OCI-LY3 (cell line): ENCODE data around the gene LPCAT1.
A peak's percentile ranks its signal among the peaks of the same experiment; 100 is the strongest.

Experiments used
- H2AFZ ChIP-seq: fragments of 200-600, 300-600 bp; shearing (Covaris generic); 2 replicates; pipeline ENCODE4 v1.6.0; 2014; ENCODE audit warnings: antibody characterized with exemption, low read depth, low read length
- H3K27ac ChIP-seq: fragments of 200-600, 300-600 bp; sonication (generic); 2 replicates; pipeline ENCODE4 v1.5.1; 2014; ENCODE audit warnings: mild to moderate bottlenecking, low read length, moderate library complexity, mixed read lengths
- H3K27me3 ChIP-seq: fragments of 200-600, 300-600 bp; sonication (generic); 2 replicates; pipeline ENCODE4 v1.6.1; 2014; ENCODE audit warnings: low read depth, low read length, mixed read lengths
- H3K36me3 ChIP-seq: fragments of 200-600, 300-600 bp; sonication (generic); replicated peaks from 2 replicates; pipeline ENCODE3; 2014; ENCODE audit warnings: low read depth, low read length, mixed read lengths
- H3K4me1 ChIP-seq: fragments of 300-600, 200-600 bp; sonication (generic); 2 replicates; pipeline ENCODE4 v1.6.1; 2014; ENCODE audit warnings: low read length, mixed read lengths
- H3K4me2 ChIP-seq: fragments of 200-600, 300-600 bp; sonication (generic); 2 replicates; pipeline ENCODE4 v1.6.1; 2014; ENCODE audit warnings: low read length, mixed read lengths
- H3K4me3 ChIP-seq: fragments of 300-600, 200-600 bp; sonication (generic); 2 replicates; pipeline ENCODE4 v1.5.1; 2014; ENCODE audit warnings: antibody characterized with exemption, mild to moderate bottlenecking, low read length, moderate library complexity
- H3K79me2 ChIP-seq: fragments of 300-600, 200-600 bp; shearing (Covaris generic); 2 replicates; pipeline ENCODE4 v1.6.1; 2014; ENCODE audit warnings: mild to moderate bottlenecking, low read length, mixed read lengths
- H3K9ac ChIP-seq: fragments of 300-600, 200-600 bp; shearing (Covaris generic); 2 replicates; pipeline ENCODE4 v1.6.0; 2014; ENCODE audit warnings: mild to moderate bottlenecking, low read length, moderate library complexity
- H3K9me3 ChIP-seq: fragments of 200-600, 300-600 bp; shearing (Covaris generic); 2 replicates; pipeline ENCODE4 v1.6.1; 2014; ENCODE audit warnings: low read length, mixed read lengths; ENCODE audit not compliant: insufficient read depth
- H4K20me1 ChIP-seq: fragments of 200-600, 300-600 bp; sonication (generic); 2 replicates; pipeline ENCODE4 v1.6.1; 2016; ENCODE audit warnings: low read length, mixed read lengths; ENCODE audit not compliant: insufficient read depth
- EZH2phosphoT487 ChIP-seq: fragments of 200-600 bp; shearing (Covaris generic); IDR thresholded peaks from 2 replicates; pipeline ENCODE4 v1.6.1; 2018; ENCODE audit warnings: antibody characterized with exemption, mixed run types, low read depth
- TF ChIP-seq, protein P1 (sequence below): fragments of 200-600, 300-600 bp; sonication (generic); IDR thresholded peaks from 2 replicates; pipeline ENCODE4 v1.5.1; 2014; ENCODE audit warnings: antibody characterized with exemption, low read length, low read depth

LPCAT1 gene

DNA sequence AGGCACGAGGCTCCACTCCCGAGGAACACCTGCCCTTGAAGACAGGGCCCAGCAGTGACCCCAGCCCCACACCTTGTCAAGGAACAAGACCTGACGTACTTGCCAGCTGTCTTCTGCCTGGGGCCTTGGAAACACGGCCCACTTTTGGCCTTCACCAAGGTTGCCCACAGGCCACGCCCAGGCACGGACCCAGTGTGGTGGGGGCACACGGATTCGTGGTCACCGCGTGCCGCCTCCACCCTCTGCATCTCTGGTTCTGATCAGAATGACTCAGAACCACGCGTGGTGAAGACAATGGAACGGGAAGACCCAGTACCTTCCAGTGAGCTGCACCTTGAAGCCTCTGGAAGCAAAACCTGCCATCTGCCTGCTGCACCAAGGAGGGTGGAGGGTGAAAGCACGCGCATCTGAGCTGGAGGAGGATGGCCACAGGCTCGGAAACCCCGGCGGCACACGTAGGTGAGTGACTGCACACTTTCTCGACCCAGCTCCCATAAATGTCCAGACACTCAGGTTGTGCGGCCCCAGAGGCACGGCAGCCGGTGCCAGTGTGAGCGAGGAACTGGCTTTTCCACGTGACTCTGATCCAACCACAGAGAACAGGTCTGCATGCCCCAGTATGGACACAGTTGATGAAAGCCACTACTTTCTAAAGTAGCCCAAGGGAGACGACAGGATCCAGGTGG lies 36.5 kb downstream of the LPCAT1 start:
- Histone ChIP-seq H3K27me3 (no peaks in the 10 kb centered on the region), H3K4me1 (peaks cover 97% of the 10 kb centered on the region), H3K36me3 (peaks cover 66% of the 10 kb centered on the region), H4K20me1 (no peaks in the 10 kb centered on the region), H3K9me3 (no peaks in the 10 kb centered on the region), H3K4me3 (peak overlapping the region; percentile 58), H3K79me2 (peaks cover 83% of the 10 kb centered on the region), H3K27ac (peak overlapping the region; percentile 100), H2AFZ (no peak overlapping the region), H3K9ac (peak overlapping the region; percentile 89), H3K4me2 (peak overlapping the region; percentile 73)
- no peak for TF ChIP-seq EZH2phosphoT487
- TF ChIP-seq, protein P1, sequence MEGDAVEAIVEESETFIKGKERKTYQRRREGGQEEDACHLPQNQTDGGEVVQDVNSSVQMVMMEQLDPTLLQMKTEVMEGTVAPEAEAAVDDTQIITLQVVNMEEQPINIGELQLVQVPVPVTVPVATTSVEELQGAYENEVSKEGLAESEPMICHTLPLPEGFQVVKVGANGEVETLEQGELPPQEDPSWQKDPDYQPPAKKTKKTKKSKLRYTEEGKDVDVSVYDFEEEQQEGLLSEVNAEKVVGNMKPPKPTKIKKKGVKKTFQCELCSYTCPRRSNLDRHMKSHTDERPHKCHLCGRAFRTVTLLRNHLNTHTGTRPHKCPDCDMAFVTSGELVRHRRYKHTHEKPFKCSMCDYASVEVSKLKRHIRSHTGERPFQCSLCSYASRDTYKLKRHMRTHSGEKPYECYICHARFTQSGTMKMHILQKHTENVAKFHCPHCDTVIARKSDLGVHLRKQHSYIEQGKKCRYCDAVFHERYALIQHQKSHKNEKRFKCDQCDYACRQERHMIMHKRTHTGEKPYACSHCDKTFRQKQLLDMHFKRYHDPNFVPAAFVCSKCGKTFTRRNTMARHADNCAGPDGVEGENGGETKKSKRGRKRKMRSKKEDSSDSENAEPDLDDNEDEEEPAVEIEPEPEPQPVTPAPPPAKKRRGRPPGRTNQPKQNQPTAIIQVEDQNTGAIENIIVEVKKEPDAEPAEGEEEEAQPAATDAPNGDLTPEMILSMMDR: no peak

DNA sequence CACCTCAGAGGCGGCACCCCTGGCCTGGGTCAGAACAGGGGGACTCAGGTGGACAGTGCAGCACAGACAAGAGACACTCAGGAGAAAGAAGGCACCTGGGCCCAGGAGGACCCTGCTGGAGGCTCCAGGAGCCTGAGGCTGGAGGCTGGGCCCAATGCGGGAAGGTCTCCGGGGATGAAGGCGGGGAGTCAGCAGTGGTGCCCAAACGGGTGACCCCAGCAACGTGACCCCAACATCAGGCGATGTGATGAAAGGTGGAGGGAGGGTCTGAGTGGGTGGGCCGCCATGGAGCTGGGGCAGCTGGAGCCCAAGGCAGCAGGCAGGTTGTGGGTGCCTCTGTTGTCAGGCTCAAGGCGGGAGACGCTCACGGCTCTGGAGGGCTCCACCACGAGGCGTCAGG lies 37.5 kb downstream of the LPCAT1 start:
- Histone ChIP-seq H3K4me2 (peak overlapping the region; percentile 73), H3K9me3 (no peaks in the 10 kb centered on the region), H3K36me3 (peaks cover 60% of the 10 kb centered on the region), H3K9ac (peak overlapping the region; percentile 84), H3K4me3 (no peak overlapping the region), H2AFZ (no peak overlapping the region), H3K27me3 (no peaks in the 10 kb centered on the region), H3K79me2 (peaks cover 83% of the 10 kb centered on the region), H3K4me1 (peaks cover 97% of the 10 kb centered on the region), H4K20me1 (no peaks in the 10 kb centered on the region), H3K27ac (peak overlapping the region; percentile 100)
- TF ChIP-seq, protein P1: no peak
- TF ChIP-seq EZH2phosphoT487: no peak

DNA sequence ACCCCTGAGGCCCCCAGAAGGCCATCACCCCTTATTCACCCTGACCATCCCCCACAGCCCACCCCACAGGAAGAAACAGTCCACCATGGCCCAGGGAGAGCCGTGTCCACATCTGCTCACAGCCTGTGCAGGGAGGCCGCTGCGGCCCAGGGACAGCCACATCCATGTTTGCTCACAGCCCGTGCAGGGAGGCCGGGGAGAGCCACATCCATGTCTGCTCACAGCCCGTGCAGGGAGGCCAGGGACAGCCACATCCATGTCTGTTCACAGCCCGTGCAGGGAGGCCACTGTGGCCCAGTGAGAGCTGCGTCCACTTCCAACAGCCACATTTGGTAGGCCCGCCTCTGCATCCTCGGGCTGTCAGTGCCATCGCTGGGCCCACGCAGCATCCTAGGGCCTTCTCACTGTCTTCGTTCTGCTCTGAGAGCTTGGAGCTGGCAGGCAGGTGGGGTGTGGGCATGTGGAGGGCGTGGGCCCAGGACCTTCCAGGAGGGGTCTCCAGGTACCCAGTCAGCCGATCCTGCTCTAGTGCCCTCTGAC lies 38.1 kb downstream of the LPCAT1 start:
- Histone ChIP-seq H2AFZ (no peak overlapping the region), H4K20me1 (no peaks in the 10 kb centered on the region), H3K9ac (peak overlapping the region; percentile 84), H3K9me3 (no peaks in the 10 kb centered on the region), H3K4me3 (peak overlapping the region; percentile 5; the same call in 1 of the 2 replicates), H3K27me3 (no peaks in the 10 kb centered on the region), H3K79me2 (peaks cover 83% of the 10 kb centered on the region), H3K36me3 (peaks cover 54% of the 10 kb centered on the region), H3K27ac (peak overlapping the region; percentile 100), H3K4me1 (peaks cover 97% of the 10 kb centered on the region), H3K4me2 (peak overlapping the region; percentile 73)
- TF ChIP-seq, protein P1: no peak
- no peak for TF ChIP-seq EZH2phosphoT487

DNA sequence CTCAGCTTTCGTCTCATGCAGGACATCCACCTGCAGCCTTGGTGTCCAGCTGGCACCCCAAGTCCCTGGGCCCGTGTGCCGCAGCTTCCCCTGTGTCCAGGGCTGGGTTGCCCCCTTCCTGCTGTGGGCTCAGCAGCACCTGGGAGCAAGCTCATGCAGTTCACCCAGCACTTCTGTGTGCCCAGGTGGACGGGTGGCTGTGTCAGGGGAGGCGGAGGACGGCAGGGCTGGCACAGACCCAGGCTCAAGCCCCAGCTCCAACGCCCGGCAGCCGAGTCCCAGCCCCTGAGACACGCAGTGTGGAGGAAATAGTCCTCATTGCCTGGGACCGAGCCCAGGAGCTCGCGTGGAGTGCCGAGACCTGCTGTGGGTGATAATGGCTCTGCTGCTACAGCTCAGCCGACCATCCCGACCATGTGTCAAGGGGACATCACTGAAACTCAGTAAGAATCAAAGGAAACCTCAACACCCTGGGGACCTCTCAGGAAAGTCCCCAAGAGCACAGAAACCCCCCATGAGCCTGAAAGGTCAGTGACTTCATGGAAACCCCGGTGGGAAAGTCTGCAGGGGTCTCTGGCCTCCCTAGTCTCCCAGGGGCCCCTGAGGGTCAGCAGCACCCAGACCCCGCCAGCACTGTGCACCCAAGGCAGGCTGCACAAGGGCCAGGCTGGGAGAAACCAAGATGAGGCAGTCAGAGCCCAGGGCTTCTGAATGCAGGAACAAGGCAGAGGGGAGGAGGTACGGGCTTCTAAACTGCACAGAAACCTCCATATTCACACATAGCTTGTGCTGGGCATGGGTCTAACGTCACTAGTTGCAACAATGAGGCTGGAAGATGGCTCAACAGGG lies 38.8 kb downstream of the LPCAT1 start:
- H3K4me3 ChIP-seq: peak overlapping the region; percentile 32; the same call in 1 of the 2 replicates
- H3K27me3 ChIP-seq: no peaks in the 10 kb centered on the region
- TF ChIP-seq, protein P1: no peak
- no peak for TF ChIP-seq EZH2phosphoT487
- H3K4me1 ChIP-seq: peaks cover 97% of the 10 kb centered on the region
- peaks cover 48% of the 10 kb centered on the region for H3K36me3 ChIP-seq
- peak overlapping the region; percentile 73 for H3K4me2 ChIP-seq
- no peaks in the 10 kb centered on the region for H3K9me3 ChIP-seq
- H2AFZ ChIP-seq: no peak overlapping the region
- peak overlapping the region; percentile 100 for H3K27ac ChIP-seq
- peak overlapping the region; percentile 84 for H3K9ac ChIP-seq
- H3K79me2 ChIP-seq: peaks cover 83% of the 10 kb centered on the region
- H4K20me1 ChIP-seq: no peaks in the 10 kb centered on the region
